Gastroesophageal sphincter (tissue), 4 donors: ENCODE measurements around the gene CTSZ. TPM values are rescaled to one million over a fixed set of nuclear protein-coding genes. Genes with fewer than 3 reads are reported as not detected.

Source experiments
- ATAC-seq: fragments of 150-250 bp; one replicate; pipeline ENCODE4 v1.9.1; 2016; ENCODE audit warnings: mild to moderate bottlenecking, moderate library complexity
- H3K27ac ChIP-seq, 4 donors: fragments of 200-600 bp; sonication (generic) in 3 of 4; 1 replicate in 3 of 4; 2 replicates in 1 of 4; pipeline ENCODE4 v1.5.1; 2016 to 2019
- H3K27me3 ChIP-seq: fragments of 200-600 bp; sonication (generic); one replicate; pipeline ENCODE4 v1.5.1; 2019
- H3K36me3 ChIP-seq, 2 donors: fragments of 200-600 bp; sonication (generic); one replicate each; pipeline ENCODE4 v1.5.1; 2019; ENCODE audit warnings: control low read depth in 1 of 2
- H3K4me1 ChIP-seq, 3 donors: fragments of 200-600 bp; sonication (generic); 1 replicate in 2 of 3; 2 replicates in 1 of 3; pipeline ENCODE4 v1.5.1; 2016 to 2019; ENCODE audit warnings: control low read depth in 2 of 3
- H3K4me3 ChIP-seq, 2 donors: fragments of 200-600 bp; sonication (generic); one replicate each; pipeline ENCODE4 v1.5.1; 2019; ENCODE audit warnings: mild to moderate bottlenecking in 1 of 2, moderate library complexity in 1 of 2
- H3K9me3 ChIP-seq, 3 donors: fragments of 200-600 bp; sonication (generic); one replicate each; pipeline ENCODE4 v1.5.1; 2017 to 2019; ENCODE audit warnings: control low read depth in 2 of 3
- CTCF ChIP-seq, 4 experiments: fragments of 200-600 bp in 2 of 4; fragments of 450-650 bp in 2 of 4; sonication (generic) in 1 of 4; IDR thresholded peaks; one replicate each; pipeline ENCODE4 v1.5.1; 2017 to 2019; ENCODE audit warnings: antibody characterized with exemption in 4 of 4, mild to moderate bottlenecking in 2 of 4, moderate library complexity in 2 of 4
- EP300 ChIP-seq: sonication (generic); formaldehyde crosslinking; IDR thresholded peaks from one replicate; pipeline ENCODE4 v1.6.1; 2017; ENCODE audit warnings: antibody characterized with exemption, mild to moderate bottlenecking
- POLR2A ChIP-seq, 2 donors: fragments of 450-650 bp; IDR thresholded peaks; one replicate each; pipeline ENCODE4 v1.6.1; 2017; ENCODE audit warnings: antibody characterized with exemption in 2 of 2, mild to moderate bottlenecking in 2 of 2, moderate library complexity in 1 of 2
- WGBS, 2 donors: methylation state at CpG; one replicate each; pipeline ENCODE4 v1.1.5; 2018; ENCODE audit warnings: low coverage in 1 of 2; 5-methylcytosine and 5-hydroxymethylcytosine counted together
- total RNA-seq, 4 donors: library from RNA; depleted of rRNA; stranded (reverse); fragments of >200 nt; gene quantifications; one replicate each; pipeline ENCODE4 v1.1.0, GENCODE V29; 2016

CTSZ gene
- total RNA-seq, 4 donors from 2014 or later: 167 to 222 (median 176) TPM

DNA sequence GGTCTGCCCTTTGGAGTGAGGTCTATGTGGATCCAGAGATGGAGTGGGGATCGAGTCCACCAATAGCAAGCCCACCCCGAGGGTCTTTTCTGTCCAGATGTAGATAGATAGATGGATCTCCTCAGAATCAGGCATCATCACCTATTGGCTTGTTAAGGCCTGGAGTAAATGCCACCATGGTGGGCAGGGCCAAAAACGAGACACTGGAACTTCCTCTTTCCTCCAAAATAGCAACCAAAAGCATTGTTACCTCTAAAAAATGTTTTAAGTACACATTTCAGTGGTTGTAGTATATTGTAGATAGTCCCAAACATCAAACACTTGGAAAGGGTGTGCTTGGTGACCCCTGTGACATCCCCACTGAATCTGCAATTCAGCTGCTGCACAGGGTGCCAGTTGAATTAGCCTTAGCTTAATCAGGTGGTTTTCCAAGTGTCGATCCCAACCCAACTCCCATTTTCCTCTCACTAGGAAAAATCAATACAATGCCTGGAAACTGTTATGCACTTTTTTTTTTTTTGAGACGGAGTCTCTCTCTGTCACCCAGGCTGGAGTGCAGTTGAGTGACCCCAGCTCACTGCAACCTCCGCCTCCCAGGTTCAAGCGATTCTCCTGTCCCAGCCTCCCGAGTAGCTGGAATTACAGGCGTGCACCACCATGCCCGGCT, 61.0 kb downstream of the CTSZ start:
- Histone ChIP-seq H3K4me3 (no peak overlapping the region), H3K27ac (no peak overlapping the region), H3K36me3 (no peaks in the 10 kb centered on the region), H3K9me3 (no peaks in the 10 kb centered on the region), H3K4me1 (no peaks in the 10 kb centered on the region), H3K27me3 (no peaks in the 10 kb centered on the region)
- 88 to 95% methylated on average over 4 to 8 of the region's 10 CpGs for WGBS, 2 donors
- TF ChIP-seq POLR2A (IDR thresholded peaks at IDR 0.05) (no peak), EP300 (no peak), CTCF (IDR thresholded peaks at IDR 0.05) (no peak)
- ATAC-seq: no peak

Other genes starting within 250 kb of the CTSZ start
- gene GNAS-AS1, start 156.4 kb downstream of the CTSZ start, total RNA-seq: under 1 TPM in 1 of 4 donors, not detected in 3; 0.19 TPM
- gene GNAS, start 154.5 kb downstream of the CTSZ start, total RNA-seq: 100 to 1,000 TPM; 521 to 893 (median 652) TPM
- gene NELFCD, start 26.0 kb downstream of the CTSZ start, total RNA-seq: 10 to 100 TPM; 26.5 to 48.6 (median 36.1) TPM
- gene TUBB1, start 12.2 kb upstream of the CTSZ start, total RNA-seq: under 1 TPM in 1 of 4 donors, not detected in 3; 0.15 TPM
- gene ATP5F1E, start 25.1 kb upstream of the CTSZ start, total RNA-seq: 10 to 100 TPM; 23.1 to 40.6 (median 35.4) TPM
- gene PRELID3B, start 35.5 kb upstream of the CTSZ start, total RNA-seq: 10 to 100 TPM; 35.1 to 60.8 (median 40.0) TPM
- gene ZNF831, start 156.6 kb upstream of the CTSZ start, total RNA-seq: 1 to 10 TPM in 1 of 4 donors, under 1 TPM in 3; 0.15 to 1.2 (median 0.37) TPM